GM23248 (cell line): Measurements from ENCODE around the gene EHD3.

Experiments
- EZH2 ChIP-seq: fragments of 200-600 bp; sonication (generic); IDR thresholded peaks from 2 replicates; pipeline ENCODE4 v1.6.1; 2018; ENCODE audit warnings: antibody characterized with exemption, mild to moderate bottlenecking; ENCODE audit not compliant: insufficient read depth, poor library complexity, severe bottlenecking
- EZH2phosphoT487 ChIP-seq: fragments of 200-600 bp; sonication (generic); IDR thresholded peaks from 2 replicates; pipeline ENCODE4 v1.6.1; 2018; ENCODE audit warnings: antibody characterized with exemption, moderate library complexity, mild to moderate bottlenecking, low read depth; ENCODE audit not compliant: insufficient read depth

GRCh38 chr2:31238126-31238905, 4.4 kb downstream of the EHD3 start:
- no peak for TF ChIP-seq EZH2
- TF ChIP-seq EZH2phosphoT487: no peak
